Measurements from ENCODE around the gene CDC42EP4. TPM values are rescaled to one million over a fixed set of nuclear protein-coding genes. Genes with fewer than 3 reads are reported as not detected.

CDC42EP4 gene
- total and polyA plus RNA-seq, 9 of the 15 experiments (the other 6 are each of a cell fraction or from before 2014, with no cell fraction given) = 0.65 to 20.8 (median 12.3) TPM

- TF ChIP-seq, protein P1, sequence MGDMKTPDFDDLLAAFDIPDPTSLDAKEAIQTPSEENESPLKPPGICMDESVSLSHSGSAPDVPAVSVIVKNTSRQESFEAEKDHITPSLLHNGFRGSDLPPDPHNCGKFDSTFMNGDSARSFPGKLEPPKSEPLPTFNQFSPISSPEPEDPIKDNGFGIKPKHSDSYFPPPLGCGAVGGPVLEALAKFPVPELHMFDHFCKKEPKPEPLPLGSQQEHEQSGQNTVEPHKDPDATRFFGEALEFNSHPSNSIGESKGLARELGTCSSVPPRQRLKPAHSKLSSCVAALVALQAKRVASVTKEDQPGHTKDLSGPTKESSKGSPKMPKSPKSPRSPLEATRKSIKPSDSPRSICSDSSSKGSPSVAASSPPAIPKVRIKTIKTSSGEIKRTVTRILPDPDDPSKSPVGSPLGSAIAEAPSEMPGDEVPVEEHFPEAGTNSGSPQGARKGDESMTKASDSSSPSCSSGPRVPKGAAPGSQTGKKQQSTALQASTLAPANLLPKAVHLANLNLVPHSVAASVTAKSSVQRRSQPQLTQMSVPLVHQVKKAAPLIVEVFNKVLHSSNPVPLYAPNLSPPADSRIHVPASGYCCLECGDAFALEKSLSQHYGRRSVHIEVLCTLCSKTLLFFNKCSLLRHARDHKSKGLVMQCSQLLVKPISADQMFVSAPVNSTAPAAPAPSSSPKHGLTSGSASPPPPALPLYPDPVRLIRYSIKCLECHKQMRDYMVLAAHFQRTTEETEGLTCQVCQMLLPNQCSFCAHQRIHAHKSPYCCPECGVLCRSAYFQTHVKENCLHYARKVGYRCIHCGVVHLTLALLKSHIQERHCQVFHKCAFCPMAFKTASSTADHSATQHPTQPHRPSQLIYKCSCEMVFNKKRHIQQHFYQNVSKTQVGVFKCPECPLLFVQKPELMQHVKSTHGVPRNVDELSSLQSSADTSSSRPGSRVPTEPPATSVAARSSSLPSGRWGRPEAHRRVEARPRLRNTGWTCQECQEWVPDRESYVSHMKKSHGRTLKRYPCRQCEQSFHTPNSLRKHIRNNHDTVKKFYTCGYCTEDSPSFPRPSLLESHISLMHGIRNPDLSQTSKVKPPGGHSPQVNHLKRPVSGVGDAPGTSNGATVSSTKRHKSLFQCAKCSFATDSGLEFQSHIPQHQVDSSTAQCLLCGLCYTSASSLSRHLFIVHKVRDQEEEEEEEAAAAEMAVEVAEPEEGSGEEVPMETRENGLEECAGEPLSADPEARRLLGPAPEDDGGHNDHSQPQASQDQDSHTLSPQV (IDR thresholded peaks at IDR 0.05) = peak; percentile 75
- TF ChIP-seq CREB5 (CRISPR knock-in tag; IDR thresholded peaks at IDR 0.05) (no peak), SRF (CRISPR knock-in tag; IDR thresholded peaks at IDR 0.05) (no peak), ZC3H11A (IDR thresholded peaks at IDR 0.05; ENCODE audit: low read depth, low read length) (no peak), ZSCAN29 (IDR thresholded peaks at IDR 0.05) (no peak), NKRF (IDR thresholded peaks at IDR 0.05; ENCODE audit: borderline replicate concordance) (peak; percentile 32; the same call in 1 of the 2 replicates), DMBX1 (CRISPR knock-in tag; IDR thresholded peaks at IDR 0.05; ENCODE audit: borderline replicate concordance) (peak; percentile 62; the same call in 1 of the 2 replicates), RBM22 (IDR thresholded peaks at IDR 0.05; ENCODE audit: low read depth, low read length, poor library complexity, severe bottlenecking) (no peak), MYC (IDR thresholded peaks at IDR 0.05; ENCODE audit: low read depth, low read length) (peak; percentile 68), MYC (CRISPR knock-in tag; IDR thresholded peaks at IDR 0.05; ENCODE audit: borderline replicate concordance, low read depth) (no peak), ZNF445 (CRISPR knock-in tag; IDR thresholded peaks at IDR 0.05; ENCODE audit: low read depth) (no peak), ZBTB7A (IDR thresholded peaks at IDR 0.05; ENCODE audit: borderline replicate concordance, control insufficient read depth, low read depth, low read length) (peak; percentile 29; the same call in 1 of the 2 replicates), MXD1 (CRISPR knock-in tag; IDR thresholded peaks at IDR 0.05; ENCODE audit: borderline replicate concordance, poor library complexity, severe bottlenecking) (no peak), SIRT6 (IDR thresholded peaks at IDR 0.05; ENCODE audit: low read depth, low read length) (no peak), ZNF668 (CRISPR knock-in tag; IDR thresholded peaks at IDR 0.05) (no peak), ZNF146 (CRISPR knock-in tag; IDR thresholded peaks at IDR 0.05; ENCODE audit: unreplicated experiment) (no peak)
- TF ChIP-seq, protein P2, sequence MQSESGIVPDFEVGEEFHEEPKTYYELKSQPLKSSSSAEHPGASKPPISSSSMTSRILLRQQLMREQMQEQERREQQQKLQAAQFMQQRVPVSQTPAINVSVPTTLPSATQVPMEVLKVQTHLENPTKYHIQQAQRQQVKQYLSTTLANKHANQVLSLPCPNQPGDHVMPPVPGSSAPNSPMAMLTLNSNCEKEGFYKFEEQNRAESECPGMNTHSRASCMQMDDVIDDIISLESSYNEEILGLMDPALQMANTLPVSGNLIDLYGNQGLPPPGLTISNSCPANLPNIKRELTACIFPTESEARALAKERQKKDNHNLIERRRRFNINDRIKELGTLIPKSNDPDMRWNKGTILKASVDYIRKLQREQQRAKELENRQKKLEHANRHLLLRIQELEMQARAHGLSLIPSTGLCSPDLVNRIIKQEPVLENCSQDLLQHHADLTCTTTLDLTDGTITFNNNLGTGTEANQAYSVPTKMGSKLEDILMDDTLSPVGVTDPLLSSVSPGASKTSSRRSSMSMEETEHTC (IDR thresholded peaks at IDR 0.05) = peak; percentile 87
These were observed 1.8 kb downstream of the CDC42EP4 start (continued) for GRCh38 chr17:73309727-73310596.
